ENCODE data around the gene SLC28A3. TPM values are rescaled to one million over a fixed set of nuclear protein-coding genes. Genes with fewer than 3 reads are reported as not detected.

SLC28A3 gene
- total RNA-seq, 1 donor from 2014 or later, result not detected

GRCh38 chr9:84339962-84340361 lies 596 bp downstream of the SLC28A3 start:
- DNase-seq (ENCODE audit: low read depth, low spot score), result no peak

- DNase-seq (ENCODE audit: low read depth, low spot score), result no peak
Measured at GRCh38 chr9:84339503-84339902, 1.1 kb downstream of the SLC28A3 start.

GRCh38 chr9:84338792-84339191 lies 1.8 kb downstream of the SLC28A3 start:
- no peak for DNase-seq (ENCODE audit: low read depth, low spot score)

GRCh38 chr9:84337252-84337651 lies 3.3 kb downstream of the SLC28A3 start:
- no peak for DNase-seq (ENCODE audit: low read depth, low spot score)

- no peak for DNase-seq (ENCODE audit: low read depth, low spot score)
Measured at GRCh38 chr9:84331119-84331809, 9.3 kb downstream of the SLC28A3 start.

- DNase-seq (ENCODE audit: low read depth, low spot score), result no peak
Measured at GRCh38 chr9:84330246-84330645, 10.3 kb downstream of the SLC28A3 start.

- no peak for DNase-seq (ENCODE audit: low read depth, low spot score)
Measured at GRCh38 chr9:84327184-84327583, 13.4 kb downstream of the SLC28A3 start.

GRCh38 chr9:84325347-84325973 lies 15.1 kb downstream of the SLC28A3 start:
- no peak for DNase-seq (ENCODE audit: low read depth, low spot score)

- DNase-seq (ENCODE audit: low read depth, low spot score), result no peak
Measured at GRCh38 chr9:84324811-84325210, 15.7 kb downstream of the SLC28A3 start.

GRCh38 chr9:84323858-84324257 lies 16.7 kb downstream of the SLC28A3 start:
- DNase-seq (ENCODE audit: low read depth, low spot score), result no peak

- DNase-seq (ENCODE audit: low read depth, low spot score), result no peak
Measured at GRCh38 chr9:84322828-84323227, 17.7 kb downstream of the SLC28A3 start.

- DNase-seq (ENCODE audit: low read depth, low spot score), result no peak
Measured at GRCh38 chr9:84320231-84320630, 20.3 kb downstream of the SLC28A3 start.

GRCh38 chr9:84319632-84320031 lies 20.9 kb downstream of the SLC28A3 start:
- no peak for DNase-seq (ENCODE audit: low read depth, low spot score)

- DNase-seq (ENCODE audit: low read depth, low spot score), result no peak
Measured at GRCh38 chr9:84318981-84319380, 21.6 kb downstream of the SLC28A3 start.

GRCh38 chr9:84317563-84317962 lies 23.0 kb downstream of the SLC28A3 start:
- no peak for DNase-seq (ENCODE audit: low read depth, low spot score)

GRCh38 chr9:84315278-84315877 lies 25.2 kb downstream of the SLC28A3 start:
- no peak for DNase-seq (ENCODE audit: low read depth, low spot score)

- DNase-seq (ENCODE audit: low read depth, low spot score), result no peak
Measured at GRCh38 chr9:84314306-84314705, 26.3 kb downstream of the SLC28A3 start.

- DNase-seq (ENCODE audit: low read depth, low spot score), result no peak
Measured at GRCh38 chr9:84310883-84311282, 29.7 kb downstream of the SLC28A3 start.

- DNase-seq (ENCODE audit: low read depth, low spot score), result no peak
Measured at GRCh38 chr9:84305497-84306131, 34.9 kb downstream of the SLC28A3 start.

GRCh38 chr9:84304166-84304565 lies 36.4 kb downstream of the SLC28A3 start:
- DNase-seq (ENCODE audit: low read depth, low spot score), result no peak

- no peak for DNase-seq (ENCODE audit: low read depth, low spot score)
Measured at GRCh38 chr9:84303061-84303460, 37.5 kb downstream of the SLC28A3 start.

GRCh38 chr9:84301851-84302250 lies 38.7 kb downstream of the SLC28A3 start:
- DNase-seq (ENCODE audit: low read depth, low spot score), result no peak

Data from pulmonary artery endothelial cell (primary cell).